Keratinocyte (primary cell): ENCODE results near the gene AXIN2.

Experiments used
- CTCF ChIP-seq, 3 experiments: IDR thresholded peaks in 1 of 3; conservative IDR thresholded peaks in 1 of 3; optimal IDR thresholded peaks in 1 of 3; 2 replicates in 2 of 3; 3 replicates in 1 of 3; pipeline versions ENCODE3 to v1.5.1; 2011; ENCODE audit warnings: low read length in 3 of 3, mild to moderate bottlenecking in 3 of 3, moderate library complexity in 2 of 3, control low read depth in 1 of 3, inconsistent platforms in 1 of 3; ENCODE audit not compliant: insufficient read depth in 2 of 3; ENCODE audit errors: extremely low read depth in 1 of 3
- EZH2 ChIP-seq: IDR thresholded peaks from one replicate; pipeline ENCODE4 v1.6.1; 2012; ENCODE audit warnings: inconsistent platforms, mild to moderate bottlenecking, low read length, moderate library complexity

- TF ChIP-seq CTCF (optimal IDR thresholded peaks at IDR 0.05 in 1 of 3, IDR thresholded peaks at IDR 0.05 in 1 of 3, conservative IDR thresholded peaks at IDR 0.05 in 1 of 3; ENCODE audit: extremely low read depth in 1 of 3, insufficient read depth in 2 of 3, low read length in 3 of 3) (no peak), EZH2 (no peak)
Measured at GRCh38 chr17:65530523-65531255, 30.8 kb downstream of the AXIN2 start.
